ENCODE measurements around the gene ATG2B. TPM values are rescaled to one million over a fixed set of nuclear protein-coding genes. Genes with fewer than 3 reads are reported as not detected.

The ATG2B gene
- total RNA-seq, 1 donor from 2014 or later: 14.1 TPM

- peaks cover 6% of the 10 kb centered on the region for H3K27me3 Mint-ChIP-seq (ENCODE audit: unreplicated experiment)
- no peak for TF ChIP-seq CTCF (IDR thresholded peaks at IDR 0.05; ENCODE audit: unreplicated experiment)
- H3K4me3 Mint-ChIP-seq (ENCODE audit: unreplicated experiment): no peak overlapping the region
- DNase-seq (ENCODE audit: low spot score): no peak
- no peaks in the 10 kb centered on the region for H3K9me3 Mint-ChIP-seq (ENCODE audit: unreplicated experiment)
- no peaks in the 10 kb centered on the region for H3K36me3 Mint-ChIP-seq (ENCODE audit: low read depth, unreplicated experiment)
- H3K4me1 Mint-ChIP-seq (ENCODE audit: unreplicated experiment): no peaks in the 10 kb centered on the region
- no peak overlapping the region for H3K27ac Mint-ChIP-seq (ENCODE audit: unreplicated experiment)
These were observed 94.4 kb downstream of the ATG2B start for GRCh38 chr14:96268431-96269358.

- TF ChIP-seq CTCF (IDR thresholded peaks at IDR 0.05; ENCODE audit: unreplicated experiment): no peak
- Mint-ChIP-seq H3K9me3 (ENCODE audit: unreplicated experiment) (no peaks in the 10 kb centered on the region), H3K4me3 (ENCODE audit: unreplicated experiment) (no peak overlapping the region), H3K36me3 (ENCODE audit: low read depth, unreplicated experiment) (no peaks in the 10 kb centered on the region), H3K27me3 (ENCODE audit: unreplicated experiment) (peaks cover 6% of the 10 kb centered on the region), H3K27ac (ENCODE audit: unreplicated experiment) (no peak overlapping the region), H3K4me1 (ENCODE audit: unreplicated experiment) (no peaks in the 10 kb centered on the region)
- no peak for DNase-seq (ENCODE audit: low spot score)
These were observed 95.2 kb downstream of the ATG2B start for GRCh38 chr14:96267916-96268315.

GRCh38 chr14:96267336-96267735 is 95.8 kb downstream of the ATG2B start:
- no peak for DNase-seq (ENCODE audit: low spot score)
- Mint-ChIP-seq H3K36me3 (ENCODE audit: low read depth, unreplicated experiment) (no peaks in the 10 kb centered on the region), H3K9me3 (ENCODE audit: unreplicated experiment) (no peaks in the 10 kb centered on the region), H3K4me1 (ENCODE audit: unreplicated experiment) (no peaks in the 10 kb centered on the region), H3K27ac (ENCODE audit: unreplicated experiment) (no peak overlapping the region), H3K27me3 (ENCODE audit: unreplicated experiment) (peaks cover 7% of the 10 kb centered on the region), H3K4me3 (ENCODE audit: unreplicated experiment) (no peak overlapping the region)
- no peak for TF ChIP-seq CTCF (IDR thresholded peaks at IDR 0.05; ENCODE audit: unreplicated experiment)

- no peaks in the 10 kb centered on the region for H3K4me1 Mint-ChIP-seq (ENCODE audit: unreplicated experiment)
- H3K27me3 Mint-ChIP-seq (ENCODE audit: unreplicated experiment): peaks cover 7% of the 10 kb centered on the region
- no peaks in the 10 kb centered on the region for H3K36me3 Mint-ChIP-seq (ENCODE audit: low read depth, unreplicated experiment)
- H3K9me3 Mint-ChIP-seq (ENCODE audit: unreplicated experiment): no peaks in the 10 kb centered on the region
- no peak for DNase-seq (ENCODE audit: low spot score)
- no peak for TF ChIP-seq CTCF (IDR thresholded peaks at IDR 0.05; ENCODE audit: unreplicated experiment)
- H3K27ac Mint-ChIP-seq (ENCODE audit: unreplicated experiment): no peak overlapping the region
- no peak overlapping the region for H3K4me3 Mint-ChIP-seq (ENCODE audit: unreplicated experiment)
These were observed 97.6 kb downstream of the ATG2B start for GRCh38 chr14:96265383-96266095.

GRCh38 chr14:96264853-96265252 is 98.3 kb downstream of the ATG2B start:
- H3K27me3 Mint-ChIP-seq (ENCODE audit: unreplicated experiment): peaks cover 7% of the 10 kb centered on the region
- DNase-seq (ENCODE audit: low spot score): no peak
- no peak for TF ChIP-seq CTCF (IDR thresholded peaks at IDR 0.05; ENCODE audit: unreplicated experiment)
- no peaks in the 10 kb centered on the region for H3K36me3 Mint-ChIP-seq (ENCODE audit: low read depth, unreplicated experiment)
- no peak overlapping the region for H3K27ac Mint-ChIP-seq (ENCODE audit: unreplicated experiment)
- H3K9me3 Mint-ChIP-seq (ENCODE audit: unreplicated experiment): no peaks in the 10 kb centered on the region
- H3K4me3 Mint-ChIP-seq (ENCODE audit: unreplicated experiment): no peak overlapping the region
- no peaks in the 10 kb centered on the region for H3K4me1 Mint-ChIP-seq (ENCODE audit: unreplicated experiment)
